ENCODE data around the gene SCYGR2. TPM values are rescaled to one million over a fixed set of nuclear protein-coding genes. Genes with fewer than 3 reads are reported as not detected.
"Not testable (repeated sequence)": the region's sequence is repeated elsewhere in the genome, so short reads cannot be mapped to it uniquely, and the experiment has no call there.

Gene SCYGR2
- not detected in 2 replicates for total RNA-seq

GRCh38 chr2:227598835-227599503, at the start of gene SCYGR2:
SCYGR2 (plus strand) TSS chr2:227598893; CDS start chr2:227598893, 0 bp downstream.
- not testable (repeated sequence) for H3K36me3 ChIP-seq (ENCODE audit: control insufficient read depth, insufficient read depth, low read length); H3K27me3 ChIP-seq (ENCODE audit: control insufficient read depth, insufficient read depth, low read length); DNase-seq (ENCODE audit: low read depth); H3K4me3 ChIP-seq (ENCODE audit: low read depth, low read length)

GRCh38 chr2:227551836-227552235, 46.9 kb upstream of the SCYGR2 start:
- Histone ChIP-seq H3K27me3 (ENCODE audit: control insufficient read depth, insufficient read depth, low read length) (no peaks in the 10 kb centered on the region), H3K36me3 (ENCODE audit: control insufficient read depth, insufficient read depth, low read length) (peaks cover 3% of the 10 kb centered on the region), H3K4me3 (ENCODE audit: low read depth, low read length) (no peak overlapping the region)
- no peak for TF ChIP-seq CTCF (IDR thresholded peaks at IDR 0.05; ENCODE audit: insufficient read depth, low read length, poor library complexity, severe bottlenecking)
- no peak for DNase-seq (ENCODE audit: low read depth)

GRCh38 chr2:227562581-227562980, 36.1 kb upstream of the SCYGR2 start:
- DNase-seq (ENCODE audit: low read depth): no peak
- no peak for TF ChIP-seq CTCF (IDR thresholded peaks at IDR 0.05; ENCODE audit: insufficient read depth, low read length, poor library complexity, severe bottlenecking)
- Histone ChIP-seq H3K4me3 (ENCODE audit: low read depth, low read length) (no peak overlapping the region), H3K27me3 (ENCODE audit: control insufficient read depth, insufficient read depth, low read length) (no peaks in the 10 kb centered on the region), H3K36me3 (ENCODE audit: control insufficient read depth, insufficient read depth, low read length) (no peaks in the 10 kb centered on the region)

GRCh38 chr2:227565080-227565479, 33.6 kb upstream of the SCYGR2 start:
- no peaks in the 10 kb centered on the region for H3K27me3 ChIP-seq (ENCODE audit: control insufficient read depth, insufficient read depth, low read length)
- H3K4me3 ChIP-seq (ENCODE audit: low read depth, low read length): no peak overlapping the region
- no peak for TF ChIP-seq CTCF (IDR thresholded peaks at IDR 0.05; ENCODE audit: insufficient read depth, low read length, poor library complexity, severe bottlenecking)
- H3K36me3 ChIP-seq (ENCODE audit: control insufficient read depth, insufficient read depth, low read length): no peaks in the 10 kb centered on the region
- DNase-seq (ENCODE audit: low read depth): no peak

- H3K36me3 ChIP-seq (ENCODE audit: control insufficient read depth, insufficient read depth, low read length): no peaks in the 10 kb centered on the region
- H3K27me3 ChIP-seq (ENCODE audit: control insufficient read depth, insufficient read depth, low read length): no peaks in the 10 kb centered on the region
- H3K4me3 ChIP-seq (ENCODE audit: low read depth, low read length): no peak overlapping the region
- no peak for DNase-seq (ENCODE audit: low read depth)
- TF ChIP-seq CTCF (IDR thresholded peaks at IDR 0.05; ENCODE audit: insufficient read depth, low read length, poor library complexity, severe bottlenecking): no peak
Measured at GRCh38 chr2:227566012-227566411, 32.7 kb upstream of the SCYGR2 start.

- Histone ChIP-seq H3K4me3 (ENCODE audit: low read depth, low read length) (no peak overlapping the region), H3K27me3 (ENCODE audit: control insufficient read depth, insufficient read depth, low read length) (no peaks in the 10 kb centered on the region), H3K36me3 (ENCODE audit: control insufficient read depth, insufficient read depth, low read length) (no peaks in the 10 kb centered on the region)
- DNase-seq (ENCODE audit: low read depth): no peak
- no peak for TF ChIP-seq CTCF (IDR thresholded peaks at IDR 0.05; ENCODE audit: insufficient read depth, low read length, poor library complexity, severe bottlenecking)
Measured at GRCh38 chr2:227568852-227569169, 29.9 kb upstream of the SCYGR2 start.

Data from kidney epithelial cell (primary cell).